ENCODE results near the gene P4HB.

The P4HB gene

GRCh38 chr17:81825841-81826466 is 34.4 kb downstream of the P4HB start:
- DNase-seq, result no peak

GRCh38 chr17:81824595-81824994 is 35.7 kb downstream of the P4HB start:
- DNase-seq, result no peak

GRCh38 chr17:81823820-81824550 is 36.4 kb downstream of the P4HB start:
- DNase-seq, result no peak

- no peak for DNase-seq
These were observed 37.1 kb downstream of the P4HB start for GRCh38 chr17:81822996-81823819.

GRCh38 chr17:81822312-81822637 is 38.1 kb downstream of the P4HB start:
- DNase-seq, result no peak

GRCh38 chr17:81821603-81822311 is 38.6 kb downstream of the P4HB start:
- DNase-seq, result peak; percentile 19

- no peak for DNase-seq
These were observed 39.2 kb downstream of the P4HB start for GRCh38 chr17:81821147-81821546.

GRCh38 chr17:81819708-81820107 is 40.6 kb downstream of the P4HB start:
- DNase-seq, result no peak

GRCh38 chr17:81817758-81818147 is 42.6 kb downstream of the P4HB start:
- DNase-seq, result no peak

- DNase-seq, result no peak
These were observed 44.7 kb downstream of the P4HB start for GRCh38 chr17:81815646-81815986.

GRCh38 chr17:81814748-81815645 is 45.3 kb downstream of the P4HB start:
- DNase-seq, result no peak

- DNase-seq, result no peak
These were observed 46.3 kb downstream of the P4HB start for GRCh38 chr17:81813861-81814683.

GRCh38 chr17:81813371-81813684 is 47.0 kb downstream of the P4HB start:
- no peak for DNase-seq

- no peak for DNase-seq
These were observed 47.6 kb downstream of the P4HB start for GRCh38 chr17:81812571-81813370.

GRCh38 chr17:81811705-81812570 is 48.4 kb downstream of the P4HB start:
- no peak for DNase-seq

GRCh38 chr17:81810892-81811704 is 49.2 kb downstream of the P4HB start:
- DNase-seq, result no peak

GRCh38 chr17:81810476-81810875 is 49.9 kb downstream of the P4HB start:
- no peak for DNase-seq

- no peak for DNase-seq
These were observed 50.8 kb downstream of the P4HB start for GRCh38 chr17:81809556-81809998.

Measured in activated naive CD4-positive, alpha-beta T cell treated with Interleukin-2 at 50 U/mL for 16 hours (primary cell).